Panc1 (cell line): ENCODE measurements around the gene ZNF516.

Experiments
- CTCF ChIP-seq: fragments of 450-650 bp; IDR thresholded peaks from 2 replicates; pipeline ENCODE4 v1.5.1; 2017; ENCODE audit warnings: mild to moderate bottlenecking
- POLR2AphosphoS5 ChIP-seq: IDR thresholded peaks from 2 replicates; pipeline ENCODE4 v1.6.1; 2012; ENCODE audit warnings: mild to moderate bottlenecking, low read depth, low read length, moderate library complexity
- REST ChIP-seq, 2 experiments: IDR thresholded peaks; 2 replicates each; pipeline ENCODE4 v1.6.1; 2011 to 2012; ENCODE audit warnings: low read depth in 2 of 2, control low read depth in 1 of 2, low read length in 1 of 2, mild to moderate bottlenecking in 1 of 2, moderate library complexity in 1 of 2; ENCODE audit not compliant: insufficient read depth in 1 of 2
- SIN3A ChIP-seq: IDR thresholded peaks from 2 replicates; pipeline ENCODE4 v1.6.1; 2012; ENCODE audit warnings: low read depth, mild to moderate bottlenecking, low read length, moderate library complexity, borderline replicate concordance; ENCODE audit not compliant: insufficient read depth

- TF ChIP-seq CTCF (no peak), POLR2AphosphoS5 (no peak), REST (IDR thresholded peaks at IDR 0.05; ENCODE audit: insufficient read depth in 1 of 2, low read depth in 2 of 2, low read length in 1 of 2) (no peak), SIN3A (no peak)
These were observed 142.0 kb downstream of the ZNF516 start for GRCh38 chr18:76353046-76353445.
